Right ventricle myocardium superior (tissue), 1 donor: Measurements from ENCODE around the gene ZBTB40. TPM values are rescaled to one million over a fixed set of nuclear protein-coding genes. Genes with fewer than 3 reads are reported as not detected.

Experiments used
- ATAC-seq: fragments of 200-7000 bp; cut with Tn5 transposase; one replicate; pipeline ENCODE4 v1.9.1; 2020; ENCODE audit warnings: mild to moderate bottlenecking; ENCODE audit not compliant: poor library complexity
- DNase-seq: peaks from one replicate; pipeline ENCODE4 v3.0.0-alpha.2; 2020
- intact Hi-C: fragments of 100-400 bp; cut with DNase I; formaldehyde crosslinking; loops from one replicate; pipeline ENCODE4 v1.11.2; 2022
- total RNA-seq: library from RNA; stranded (reverse); fragmentation: NEBNext Ultra II Directional; extraction: Animal tissue kit (Norgen Biotek cat#: 25700); gene quantifications from one replicate; pipeline ENCODE4 v1.2.1, GENCODE V29; 2021
- donor health status: DM: no; HTN: yes; CAD: no; lungs with severe emphysema.

ZBTB40 gene
- total RNA-seq, 1 donor from 2014 or later: 15.0 TPM

- peak; percentile 65 for ATAC-seq
- intact Hi-C loops: no loop called here
- no peak for DNase-seq
Measured at GRCh38 chr1:22491995-22492715, 40.5 kb downstream of the ZBTB40 start.

GRCh38 chr1:22494144-22494543, 42.5 kb downstream of the ZBTB40 start:
- intact Hi-C loops: no loop called here
- ATAC-seq (no peak), DNase-seq (no peak)

DNA sequence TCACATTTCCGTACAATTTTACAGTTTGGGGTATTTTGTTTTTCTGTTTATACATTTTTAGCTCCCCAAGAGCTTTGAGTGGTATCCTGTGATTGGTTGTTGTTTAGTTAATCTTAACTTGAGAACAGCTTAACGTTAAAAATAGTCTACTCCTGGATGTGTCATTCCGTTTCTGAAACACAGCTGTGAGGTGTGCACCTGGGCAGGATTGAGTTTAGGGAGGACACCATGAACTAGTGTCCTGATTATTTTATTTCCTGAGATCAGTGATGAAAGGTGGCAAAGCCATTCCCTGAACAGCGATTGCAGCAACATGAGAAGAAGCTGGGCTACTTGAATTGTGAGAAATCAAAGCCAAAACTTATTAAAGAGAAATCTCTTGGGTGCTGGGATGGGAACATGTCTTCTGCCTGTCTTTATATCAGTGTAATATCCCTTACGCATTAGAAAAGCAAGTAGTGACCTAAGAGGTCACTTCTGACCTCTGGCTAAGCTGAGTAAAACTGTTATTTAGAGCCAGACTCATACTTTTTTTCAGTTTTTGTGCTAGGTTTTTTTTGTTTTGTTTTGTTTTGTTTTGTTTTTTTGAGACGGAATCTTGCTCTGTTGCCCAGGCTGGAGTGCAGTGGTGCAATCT, 43.4 kb downstream of the ZBTB40 start:
- DNase-seq (no peak), ATAC-seq (no peak)
- intact Hi-C loops: no loop called here

DNA sequence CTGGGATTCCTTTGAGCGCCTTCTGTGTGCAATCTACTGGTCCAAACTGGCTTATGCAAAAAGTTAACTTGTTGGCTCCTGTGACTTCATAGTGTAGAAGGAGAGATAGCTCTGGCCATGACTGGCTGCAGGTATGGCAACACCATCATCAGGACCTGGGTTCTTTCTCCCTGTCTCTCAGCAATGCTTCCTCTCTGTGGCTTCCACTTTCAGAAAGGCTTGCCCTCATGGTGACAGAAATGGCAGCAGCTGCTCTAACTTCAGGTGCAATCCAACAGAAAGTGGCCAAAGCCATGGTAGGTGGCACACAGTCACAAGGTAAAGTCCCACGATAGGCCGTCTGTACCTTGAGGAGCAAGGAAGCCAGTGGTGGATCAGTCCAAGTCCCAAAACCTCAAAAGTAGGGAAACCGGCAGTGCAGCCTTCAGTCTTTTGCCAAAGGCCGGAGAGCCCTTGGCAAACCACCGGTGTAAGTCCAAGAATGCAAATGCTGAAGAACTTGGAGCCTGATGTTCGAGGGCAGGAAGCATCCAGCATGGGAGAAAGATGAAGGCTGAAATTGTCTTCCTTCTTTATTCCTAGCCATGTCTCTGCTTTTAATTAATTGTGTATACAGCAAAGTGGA, 45.0 kb downstream of the ZBTB40 start:
- DNase-seq (no peak), ATAC-seq (no peak)
- intact Hi-C loops: no loop called here

GRCh38 chr1:22498463-22498862, 46.8 kb downstream of the ZBTB40 start:
- ATAC-seq: no peak
- intact Hi-C loops: no loop called here
- DNase-seq: no peak

GRCh38 chr1:22500058-22500457, 48.4 kb downstream of the ZBTB40 start:
- no peak for DNase-seq
- ATAC-seq: peak; percentile 16
- intact Hi-C loops: no loop called here

- intact Hi-C loops: no loop called here
- ATAC-seq (peak; percentile 43), DNase-seq (no peak)
Measured at GRCh38 chr1:22500471-22500870, 48.8 kb downstream of the ZBTB40 start.

DNA sequence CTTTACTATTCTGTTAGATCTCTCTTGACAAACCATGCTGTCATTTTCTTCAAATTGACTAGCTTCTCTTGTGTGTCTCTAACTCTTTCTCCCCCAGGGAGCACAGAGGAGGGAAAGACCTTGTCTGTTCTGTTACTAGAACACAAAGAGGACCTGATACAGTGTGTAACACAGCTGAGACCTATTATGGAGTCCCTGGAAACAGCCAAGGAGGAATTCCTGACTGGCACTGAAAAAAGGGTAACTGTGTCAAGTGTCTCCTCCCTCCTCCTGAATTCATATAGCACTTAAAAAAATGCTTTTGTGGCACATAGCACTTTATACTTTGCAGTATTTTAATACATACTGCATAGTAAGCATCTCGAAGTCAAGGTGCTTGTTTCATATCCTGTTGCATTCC, 50.6 kb downstream of the ZBTB40 start:
- DNase-seq (no peak), ATAC-seq (no peak)
- intact Hi-C loops: no loop called here

DNA sequence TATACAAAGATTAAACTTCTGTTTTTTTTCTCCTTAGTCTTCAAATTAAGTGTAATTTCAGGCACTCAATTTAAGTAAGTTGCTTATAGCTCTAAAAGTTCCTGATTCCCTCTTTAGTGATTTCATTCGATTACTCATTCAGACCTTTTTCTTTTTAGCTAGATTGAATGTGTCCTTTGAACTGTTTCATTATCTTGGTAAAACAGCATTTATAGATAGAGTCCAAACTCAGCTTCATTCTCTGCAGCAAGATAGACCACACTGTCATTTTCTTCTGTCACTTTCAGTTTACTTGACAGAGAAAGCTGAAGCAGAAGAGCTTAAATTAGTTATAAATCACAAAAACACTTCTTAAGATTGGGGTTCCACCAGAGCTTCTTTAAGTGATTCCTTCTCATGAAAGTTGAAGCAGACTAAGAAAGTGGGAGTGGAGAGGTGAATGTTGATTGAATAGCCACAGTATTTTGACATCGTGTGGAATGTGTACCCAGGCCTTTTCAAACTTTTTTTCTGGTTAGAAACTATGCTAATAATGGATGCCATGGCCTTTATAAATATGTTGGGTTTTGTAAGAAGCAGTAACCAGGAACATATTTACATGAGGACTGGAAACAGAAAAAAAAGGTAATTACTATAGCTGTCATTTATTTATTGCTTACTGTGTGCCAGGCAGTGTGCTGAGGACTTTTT, 52.2 kb downstream of the ZBTB40 start:
- intact Hi-C loops: no loop called here
- ATAC-seq: no peak

GRCh38 chr1:22506130-22506692, 54.6 kb downstream of the ZBTB40 start:
- no peak for DNase-seq
- intact Hi-C loops: no loop called here

More for the DNA sequence above, 52.2 kb downstream of the ZBTB40 start:
- no peak for DNase-seq

DNA sequence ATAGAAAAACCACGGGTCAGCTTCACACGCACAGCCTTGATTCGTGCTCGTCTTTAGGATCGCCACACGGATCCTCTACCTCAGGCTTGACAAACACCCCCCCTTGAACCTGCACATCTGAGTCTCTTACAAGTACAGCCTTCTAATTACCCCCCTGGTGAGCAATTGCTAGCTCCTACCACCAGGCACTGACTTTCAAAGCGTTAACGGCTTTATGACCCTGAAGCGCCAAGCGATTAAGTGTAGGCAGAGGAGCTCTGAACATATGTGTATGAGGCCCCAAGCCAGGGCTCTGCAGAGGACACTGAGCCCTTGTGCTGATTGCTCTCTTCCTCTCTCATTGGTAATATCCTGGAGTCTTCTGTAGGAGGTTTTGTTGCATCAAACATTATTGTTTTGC, 55.9 kb downstream of the ZBTB40 start:
- DNase-seq (no peak), ATAC-seq (no peak)
- intact Hi-C loops: no loop called here

More at GRCh38 chr1:22506130-22506692, 54.6 kb downstream of the ZBTB40 start:
- ATAC-seq: no peak

DNA sequence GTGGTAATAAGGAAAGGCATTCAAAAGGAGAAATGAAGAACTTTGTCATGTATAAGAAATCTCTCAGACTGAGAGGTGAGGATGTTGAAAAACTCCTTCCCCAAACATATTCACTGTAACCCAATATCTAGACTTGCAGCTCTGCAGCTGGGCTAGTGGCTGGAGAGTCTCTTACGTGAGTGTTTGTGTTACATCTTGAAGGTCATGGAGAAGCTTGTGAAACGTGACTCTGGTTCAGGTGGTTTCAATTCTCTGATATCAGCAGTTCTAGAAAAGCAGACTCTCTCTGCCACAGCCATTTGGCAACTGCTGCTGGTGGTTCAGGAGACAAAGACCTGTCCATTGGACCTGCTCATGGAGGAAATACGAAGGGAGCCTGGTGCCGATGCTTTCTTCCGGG, 56.7 kb downstream of the ZBTB40 start:
- intact Hi-C loops: no loop called here
- DNase-seq: no peak
- no peak for ATAC-seq

DNA sequence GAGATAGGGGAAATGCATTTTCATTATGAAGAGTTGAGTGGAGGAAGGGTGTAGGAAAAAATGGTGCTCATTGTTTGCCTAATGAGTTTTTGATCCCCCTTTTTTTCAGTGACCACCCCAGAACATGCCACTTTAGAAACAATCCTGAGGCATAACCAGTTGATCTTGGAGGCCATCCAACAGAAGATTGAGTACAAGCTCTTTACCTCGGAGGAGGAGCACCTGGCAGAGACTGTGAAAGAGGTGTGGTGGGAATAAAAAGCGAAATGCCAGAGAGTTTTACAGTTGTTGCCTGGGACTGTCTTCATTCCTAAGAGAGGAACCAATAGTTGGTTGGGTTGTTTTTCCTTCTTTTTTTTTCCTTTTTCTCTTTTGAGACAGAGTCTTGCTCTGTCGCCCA, 57.3 kb downstream of the ZBTB40 start:
- ATAC-seq (no peak), DNase-seq (no peak)
- intact Hi-C loops: no loop called here

GRCh38 chr1:22509815-22510214, 58.2 kb downstream of the ZBTB40 start:
- intact Hi-C loops: no loop called here
- ATAC-seq: no peak
- DNase-seq: no peak

DNA sequence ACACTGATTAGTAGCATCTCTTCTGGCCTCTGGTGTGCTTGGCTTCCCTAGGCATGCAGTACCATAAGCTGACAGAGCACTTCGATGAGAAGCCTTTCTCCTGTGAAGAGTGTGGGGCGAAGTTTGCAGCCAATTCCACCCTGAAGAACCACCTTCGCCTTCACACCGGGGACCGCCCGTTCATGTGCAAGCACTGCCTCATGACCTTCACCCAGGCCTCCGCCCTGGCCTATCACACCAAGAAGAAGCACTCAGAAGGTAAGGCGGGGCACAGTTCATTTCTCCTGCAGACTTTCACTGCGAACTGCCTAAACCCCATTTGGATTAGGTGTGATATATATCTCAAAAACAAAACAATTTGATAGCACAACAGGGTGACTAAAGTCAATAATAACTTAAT, 61.2 kb downstream of the ZBTB40 start:
- DNase-seq: no peak
- no peak for ATAC-seq
- intact Hi-C loops: no loop called here

- intact Hi-C loops: no loop called here
- no peak for DNase-seq
- no peak for ATAC-seq
Measured at GRCh38 chr1:22516906-22517571, 65.4 kb downstream of the ZBTB40 start.

DNA sequence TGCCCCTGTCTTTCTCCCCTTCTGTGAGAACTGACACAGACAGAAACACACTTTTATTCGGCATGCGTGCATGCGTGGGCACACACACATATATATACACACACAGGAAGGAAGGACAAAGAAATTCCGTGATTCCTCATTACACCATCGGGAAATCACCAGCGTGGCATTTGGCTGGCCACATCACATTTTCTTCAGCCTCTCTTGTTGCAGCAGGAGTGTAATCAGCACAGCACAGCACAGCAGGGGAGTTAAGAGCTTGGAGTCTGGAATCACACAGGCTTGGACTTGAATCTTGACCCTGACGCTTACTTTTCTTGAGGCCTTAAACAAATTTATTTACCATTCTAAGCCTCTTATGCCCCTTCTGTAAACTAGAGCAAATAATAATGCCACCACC, 66.3 kb downstream of the ZBTB40 start:
- intact Hi-C loops: no loop called here
- DNase-seq: no peak
- no peak for ATAC-seq

DNA sequence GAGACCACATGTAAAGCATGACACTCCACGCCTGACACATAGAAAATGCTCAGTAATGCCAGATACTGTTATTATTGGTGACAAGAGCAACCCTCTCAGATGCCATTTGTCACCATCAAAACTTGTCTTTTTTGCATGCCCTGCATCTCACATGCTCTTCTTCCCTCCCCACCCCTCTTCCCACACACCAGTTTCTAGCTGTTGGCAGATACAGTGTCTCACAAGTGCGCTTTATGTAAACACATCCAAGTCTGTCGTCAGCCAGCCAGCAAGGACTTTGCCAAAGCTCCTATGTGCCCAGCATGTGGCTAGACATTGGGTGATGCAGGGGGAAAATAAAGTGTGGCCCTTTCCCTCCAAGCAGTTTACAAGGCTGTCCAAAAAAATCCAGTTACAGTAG, 66.7 kb downstream of the ZBTB40 start:
- intact Hi-C loops: no loop called here
- ATAC-seq (no peak), DNase-seq (no peak)

GRCh38 chr1:22520871-22521270, 69.2 kb downstream of the ZBTB40 start:
- ATAC-seq (no peak), DNase-seq (no peak)
- intact Hi-C loops: no loop called here
